Stimulated activated naive CD8-positive, alpha-beta T cell treated with anti-CD3 and anti-CD28 coated beads, Interleukin-15, Interleukin-2, amounts not matched to agents 100 U/mL and 50 U/mL, for 24 hours (primary cell): ENCODE results near the gene UNC45A.

Source experiments
- ATAC-seq: fragments of 150-1000 bp; cut with Tn5 transposase; one replicate; pipeline ENCODE4 v1.10.0; 2021
- DNase-seq: peaks from one replicate; pipeline ENCODE4 v3.0.0; 2021

Gene UNC45A

DNA sequence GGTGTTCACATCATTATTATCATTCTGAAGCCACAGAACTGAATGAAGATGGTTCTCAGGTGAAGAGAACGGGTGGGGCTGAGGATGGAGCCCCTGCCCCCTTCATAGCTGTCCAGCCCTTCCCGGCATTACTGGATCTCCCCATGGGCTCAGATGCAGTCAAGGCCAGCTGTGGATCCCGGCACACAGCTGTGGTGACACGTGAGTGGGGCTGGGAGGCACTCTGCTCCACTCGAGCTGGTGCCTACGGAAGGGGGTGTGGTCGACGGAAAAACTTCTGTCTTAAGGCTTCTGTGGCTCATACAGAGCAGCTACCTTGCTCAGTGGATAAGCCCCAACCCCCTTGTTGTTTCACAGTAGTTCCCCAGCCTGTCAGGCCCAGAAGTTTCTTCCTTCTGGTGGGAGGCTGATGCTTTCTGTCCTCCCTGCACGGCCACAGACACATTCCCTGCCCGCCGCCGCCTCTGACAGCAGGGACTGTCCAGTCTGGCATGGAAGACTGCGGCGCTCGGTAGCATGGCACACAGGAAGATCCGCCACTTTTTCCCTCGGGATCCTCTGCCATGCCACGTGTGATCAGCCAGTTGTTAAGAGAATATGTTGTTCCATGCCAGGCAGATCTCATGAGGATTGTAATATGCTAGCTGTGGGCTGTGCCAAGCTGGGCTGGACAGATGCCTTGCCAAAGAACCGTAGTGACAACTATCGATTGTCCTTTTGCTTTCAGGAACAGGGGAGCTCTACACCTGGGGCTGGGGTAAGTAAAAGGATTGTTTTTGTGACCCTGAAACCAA lies 25.4 kb downstream of the UNC45A start:
- no peak for ATAC-seq

DNA sequence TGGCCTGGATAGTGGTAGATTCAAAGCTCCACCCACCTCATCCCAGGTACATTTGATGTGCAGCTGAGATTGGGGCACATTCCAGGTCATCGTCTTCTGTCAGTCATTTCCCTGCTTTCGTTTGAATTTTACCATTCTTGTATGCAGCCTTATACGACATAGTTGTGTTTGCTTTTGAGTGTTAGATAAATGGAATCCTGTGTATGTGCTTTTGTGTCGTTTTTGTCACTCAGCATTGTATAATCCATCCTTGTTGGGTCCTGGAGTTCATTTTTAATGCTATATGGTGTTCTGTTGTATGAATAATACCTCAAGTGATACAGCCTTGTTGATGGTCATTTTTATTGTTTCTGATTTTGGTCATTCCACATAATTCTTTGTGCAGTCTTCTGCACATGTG lies 26.9 kb downstream of the UNC45A start:
- ATAC-seq (no peak), DNase-seq (no peak)

More for the DNA sequence above, 25.4 kb downstream of the UNC45A start:
- DNase-seq: no peak

DNA sequence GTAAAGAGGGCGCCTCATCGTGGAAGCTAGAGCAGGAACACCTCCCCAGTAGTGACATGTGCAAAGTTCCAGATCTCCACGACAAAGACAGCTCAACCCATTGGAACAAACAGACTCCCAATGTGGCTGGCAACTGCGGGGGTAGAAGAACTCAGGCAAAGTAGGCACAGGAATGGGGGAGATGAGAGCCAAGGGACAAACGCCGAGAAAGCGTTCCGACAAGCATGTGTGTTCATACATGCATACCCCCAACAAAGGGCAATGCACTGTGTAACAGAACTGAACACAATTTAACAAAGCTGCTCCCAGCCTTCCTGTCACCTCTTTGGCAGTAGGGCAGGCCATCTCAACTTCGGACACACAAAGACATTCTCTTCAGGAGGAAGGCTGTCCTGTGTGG lies 31.2 kb downstream of the UNC45A start:
- ATAC-seq: no peak
- no peak for DNase-seq

DNA sequence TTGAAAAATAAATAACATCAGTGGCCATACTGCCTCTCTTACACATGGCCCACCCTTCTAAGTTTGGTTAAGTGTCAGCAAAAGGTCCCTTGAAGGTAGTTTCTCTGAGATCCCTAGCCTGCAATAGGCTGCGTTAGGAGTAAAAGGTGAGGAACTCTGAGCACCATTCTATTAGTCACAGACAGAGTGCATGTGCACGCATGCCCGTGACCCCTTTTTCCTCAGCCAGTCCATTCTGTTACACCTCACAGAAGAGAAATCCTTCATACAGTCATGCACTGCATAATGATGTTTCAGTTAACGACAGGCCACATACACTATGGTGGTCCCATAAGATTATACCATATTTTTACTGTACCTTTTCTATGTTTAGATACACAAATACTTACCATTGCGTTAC lies 32.1 kb downstream of the UNC45A start:
- DNase-seq: no peak
- no peak for ATAC-seq

DNA sequence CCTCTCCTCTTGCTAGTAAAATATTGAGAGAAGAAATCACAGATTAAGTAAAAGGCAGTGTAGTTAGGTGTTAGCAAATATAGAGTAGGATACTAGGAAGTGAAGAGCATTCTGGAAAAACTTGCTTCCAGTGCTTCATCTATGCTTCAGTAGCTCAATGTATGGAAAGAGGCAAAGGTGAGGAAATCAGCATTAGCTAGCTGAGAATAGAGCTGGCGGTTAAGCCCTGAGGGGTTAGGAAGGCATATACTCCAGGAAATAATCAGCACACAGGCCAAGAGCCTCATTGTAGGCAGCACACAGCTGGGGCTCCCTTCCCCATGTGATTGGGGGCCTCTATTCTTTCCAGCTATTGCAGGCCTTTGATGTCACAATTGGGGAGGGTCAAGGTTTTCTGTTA lies 33.3 kb downstream of the UNC45A start:
- DNase-seq (no peak), ATAC-seq (no peak)

DNA sequence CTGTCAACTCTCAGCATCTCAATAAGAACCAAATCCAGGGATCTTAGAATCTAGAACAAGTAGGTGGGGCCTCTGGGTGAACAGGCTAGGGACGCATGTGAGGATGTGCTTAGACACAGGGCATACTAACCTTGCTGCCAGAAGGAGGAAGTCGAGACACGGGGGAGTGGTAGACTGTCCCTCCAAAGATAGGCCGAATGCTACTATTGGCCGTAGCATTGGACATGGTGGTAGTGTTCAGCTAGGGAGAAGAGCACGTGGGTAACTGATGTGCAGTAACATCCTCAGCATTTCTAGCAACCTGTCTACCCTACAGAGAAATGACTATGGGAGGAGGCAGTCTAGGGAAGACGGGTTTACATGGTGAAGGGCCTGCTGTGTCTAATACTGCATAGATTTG lies 35.2 kb downstream of the UNC45A start:
- no peak for ATAC-seq
- DNase-seq: no peak

DNA sequence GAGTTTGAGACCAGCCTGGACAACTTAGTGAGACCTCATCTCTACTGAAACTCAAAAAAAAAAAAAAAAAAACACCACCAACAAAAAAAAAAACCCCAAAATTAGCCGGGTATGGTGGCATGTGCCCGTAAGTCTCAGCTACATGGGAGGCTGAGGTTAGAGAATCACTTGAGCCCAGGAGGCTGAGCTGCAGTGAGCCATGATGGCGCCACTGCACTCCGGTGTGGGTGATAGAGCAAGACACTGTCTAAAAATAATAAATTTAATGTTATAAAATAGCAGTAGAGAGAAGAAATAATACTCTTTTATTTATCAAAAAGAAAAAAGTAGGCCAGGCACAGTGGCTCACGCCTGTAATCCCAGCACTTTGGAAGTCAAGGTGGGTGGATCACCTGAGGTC lies 37.0 kb downstream of the UNC45A start:
- ATAC-seq: no peak
- no peak for DNase-seq

DNA sequence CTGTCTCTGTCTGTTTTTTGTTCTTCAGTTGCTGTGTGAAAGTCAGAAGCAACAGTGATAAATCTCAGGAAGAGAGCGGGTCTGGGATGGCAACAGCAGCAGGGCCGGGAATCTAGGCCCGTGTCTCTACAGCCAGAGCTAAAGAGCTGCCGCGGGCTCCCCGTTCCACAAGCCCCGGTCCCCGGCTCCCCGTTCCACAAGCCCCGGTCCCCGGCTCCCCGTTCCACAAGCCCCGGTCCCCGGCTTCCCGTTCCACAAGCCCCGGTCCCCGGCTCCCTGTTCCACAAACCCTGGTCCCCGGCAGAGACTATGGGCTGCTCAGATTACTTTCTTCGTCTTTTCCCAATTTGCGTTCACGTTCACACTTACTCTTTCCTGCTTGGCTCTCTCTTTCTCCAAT lies 39.1 kb downstream of the UNC45A start:
- DNase-seq (no peak), ATAC-seq (no peak)

DNA sequence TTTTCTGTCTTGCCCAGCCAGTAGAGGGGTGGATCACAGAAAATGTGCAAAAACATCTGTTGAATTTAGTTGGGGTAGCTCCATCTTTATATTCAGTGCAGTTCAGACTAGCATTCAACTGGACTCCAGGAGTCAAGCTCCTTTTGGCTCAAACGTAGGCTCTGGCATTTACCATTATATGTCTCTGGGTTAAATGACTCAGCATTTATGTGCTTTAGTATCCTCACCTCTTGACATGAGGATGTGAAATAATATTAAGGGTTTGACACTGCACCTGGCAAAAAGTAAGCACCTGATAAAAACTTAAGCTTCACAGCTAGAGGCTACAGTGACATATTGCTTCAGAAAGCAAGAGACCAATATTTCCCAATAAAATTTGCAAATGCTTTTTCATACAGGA lies 44.5 kb downstream of the UNC45A start:
- ATAC-seq: no peak
- DNase-seq: no peak

DNA sequence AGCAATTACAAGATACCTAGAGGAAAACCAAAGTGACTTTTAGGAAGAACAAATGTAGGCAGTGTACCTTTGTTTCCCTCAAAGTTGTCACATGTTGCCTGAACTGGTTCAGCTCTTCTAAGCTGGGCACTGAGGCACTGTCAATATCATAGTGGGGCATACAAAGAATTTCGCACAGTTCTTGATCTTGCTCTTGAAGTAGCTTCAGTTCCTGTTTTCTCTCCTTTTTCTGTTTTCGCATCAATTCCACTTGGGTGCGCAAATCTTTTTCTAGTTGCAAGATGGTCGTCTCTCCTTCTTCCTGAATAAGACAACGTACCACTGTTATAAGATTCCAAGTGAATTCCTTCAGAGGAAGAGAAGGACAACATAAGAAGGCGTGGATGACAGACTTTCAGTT lies 46.6 kb downstream of the UNC45A start:
- DNase-seq (no peak), ATAC-seq (no peak)

DNA sequence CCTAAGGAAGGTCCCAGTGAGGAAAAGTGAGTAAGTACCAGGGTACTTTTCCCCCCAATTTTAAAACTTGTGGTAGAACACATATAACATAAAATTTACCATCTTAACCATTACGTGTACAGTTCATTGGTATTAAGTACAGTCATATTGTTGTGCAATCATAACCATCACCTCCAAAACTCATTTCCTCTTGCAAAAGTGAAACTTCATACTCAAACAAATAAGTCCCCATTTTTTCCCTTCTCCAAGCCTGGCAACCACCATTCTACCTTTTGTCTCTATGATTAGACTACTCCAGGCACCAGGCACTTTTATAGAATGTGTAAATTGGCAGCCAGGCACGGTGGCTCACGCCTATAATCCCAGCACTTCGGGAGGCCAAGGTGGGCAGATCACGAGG lies 47.0 kb downstream of the UNC45A start:
- ATAC-seq: no peak
- DNase-seq: no peak

DNA sequence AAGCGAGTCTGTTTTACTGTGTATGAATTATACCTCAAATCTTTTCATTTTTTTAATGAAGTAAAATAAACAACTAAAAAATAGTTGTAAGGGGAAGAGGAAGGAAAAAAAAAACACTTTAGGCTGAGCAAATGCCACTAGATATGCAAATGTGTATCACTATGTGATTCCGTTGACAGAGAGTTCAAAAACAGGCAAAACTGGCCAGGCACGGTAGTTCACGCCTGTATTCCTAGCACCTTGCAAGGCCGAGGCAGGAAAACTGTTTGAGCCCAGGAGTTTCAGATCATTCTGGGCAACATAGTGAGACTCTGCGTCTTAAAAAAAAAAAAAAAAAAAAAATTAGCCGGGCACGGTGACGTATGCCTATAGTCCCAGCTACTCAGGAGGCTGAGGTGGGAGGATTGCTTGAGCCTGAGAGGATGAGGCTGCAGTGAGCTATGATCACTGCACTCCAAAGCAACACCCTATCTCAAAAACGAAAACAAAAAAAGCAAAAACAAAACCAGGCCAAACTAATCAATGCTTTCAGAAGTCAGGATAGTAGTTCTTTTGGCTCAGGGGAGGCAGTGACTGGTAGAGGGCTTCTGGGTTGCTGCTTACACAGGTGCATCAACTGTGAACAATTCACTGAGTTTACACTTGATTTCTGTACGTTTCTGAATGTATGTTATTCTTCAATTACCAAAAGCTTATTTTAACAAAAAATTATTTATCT lies 51.9 kb downstream of the UNC45A start:
- DNase-seq (no peak), ATAC-seq (no peak)

DNA sequence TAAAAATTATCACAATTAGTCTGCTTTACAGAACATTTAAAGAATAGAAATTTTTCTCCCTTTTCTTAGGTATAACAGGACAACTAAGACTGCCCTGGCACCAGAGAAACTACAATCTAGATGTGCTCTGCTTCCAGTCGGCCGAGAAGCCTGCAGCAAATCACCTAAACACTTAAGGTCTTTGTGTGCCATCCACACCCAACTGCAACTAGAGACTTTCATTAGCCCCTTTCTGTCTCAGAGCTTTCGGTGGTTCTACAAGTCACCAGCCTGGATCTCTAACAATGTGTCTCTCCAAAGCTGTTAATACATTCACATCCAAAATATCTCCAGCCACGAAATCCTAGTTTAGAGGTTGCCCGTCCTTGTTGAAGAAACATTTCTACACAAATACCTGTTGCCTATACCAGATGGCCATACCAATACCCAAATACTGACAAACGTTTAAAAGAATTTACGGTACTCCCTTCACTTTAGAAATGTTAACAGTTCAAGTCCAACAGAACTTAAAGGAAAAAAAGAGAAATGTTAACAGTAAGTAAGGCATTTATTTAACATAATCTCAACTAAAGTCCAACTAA lies 52.6 kb downstream of the UNC45A start:
- DNase-seq: no peak
- no peak for ATAC-seq

DNA sequence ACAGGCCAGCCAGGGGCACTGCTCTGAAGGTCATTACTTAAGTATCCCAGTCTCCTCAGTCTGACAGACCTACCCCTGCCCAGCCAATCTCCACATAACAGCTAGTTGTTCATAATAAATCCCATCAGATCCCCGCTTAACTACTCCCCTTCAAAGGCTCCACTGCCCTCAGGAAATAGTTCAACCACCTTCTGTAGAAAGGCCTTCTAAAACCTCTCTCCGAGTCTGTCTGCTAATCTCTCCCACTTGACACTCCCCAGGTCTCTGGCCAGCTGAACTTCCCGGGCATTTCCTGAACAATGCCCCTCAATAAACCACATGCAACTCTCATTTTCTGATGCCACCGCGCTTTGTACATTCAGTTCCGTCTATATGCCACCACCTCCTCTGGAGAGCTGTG lies 53.2 kb downstream of the UNC45A start:
- ATAC-seq: no peak
- no peak for DNase-seq

DNA sequence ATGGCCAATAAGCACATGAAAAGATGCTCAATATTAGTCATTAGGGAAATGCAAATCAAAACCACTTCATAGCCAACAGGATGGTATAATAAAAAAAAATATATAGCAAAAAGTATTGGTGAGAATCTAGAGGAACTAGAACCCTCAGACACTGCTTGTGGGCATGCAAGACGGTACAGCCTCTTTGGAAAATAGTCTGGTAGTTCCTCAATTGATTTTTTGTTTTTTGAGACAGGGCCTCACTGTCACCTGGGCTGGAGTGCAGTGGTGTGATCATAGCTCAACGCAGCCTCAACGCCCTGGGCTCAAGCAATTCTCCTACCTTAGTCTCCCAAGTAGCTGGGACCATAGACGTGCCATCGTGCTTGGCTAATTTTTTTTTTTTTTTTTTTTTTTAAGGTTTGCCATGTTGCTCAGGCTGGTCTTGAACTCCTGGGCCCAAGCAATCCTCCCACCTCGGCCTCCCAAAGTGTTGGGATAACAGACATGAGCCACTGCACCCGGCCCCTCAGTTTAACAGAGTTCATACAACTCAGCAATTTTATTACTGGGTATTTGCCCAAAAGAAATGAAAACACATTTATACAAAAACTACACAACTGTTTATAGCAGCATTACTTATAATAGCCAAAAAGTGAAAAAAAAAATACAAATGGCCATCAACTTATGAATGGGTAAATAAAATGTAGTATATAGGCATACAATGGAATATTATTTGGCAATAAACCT lies 54.1 kb downstream of the UNC45A start:
- ATAC-seq: no peak
- DNase-seq: no peak

DNA sequence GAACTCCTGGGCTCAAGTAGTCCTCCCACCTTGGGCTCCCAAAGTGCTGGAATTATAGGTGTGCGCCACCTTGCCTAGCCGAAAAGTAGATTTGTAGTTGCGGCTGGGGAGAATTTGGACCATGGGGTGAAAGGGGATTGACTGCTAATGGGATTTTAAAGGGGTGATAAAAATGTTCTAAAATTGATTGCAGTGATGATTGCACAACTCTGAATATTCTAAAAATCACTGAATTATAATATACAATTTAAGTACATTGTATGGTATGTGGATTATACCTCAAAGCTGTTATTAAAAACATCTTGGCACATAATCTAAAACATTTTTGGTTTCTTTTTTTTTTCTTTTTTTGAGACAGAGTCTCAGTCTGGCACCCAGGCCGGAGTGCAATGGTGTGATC lies 55.4 kb downstream of the UNC45A start:
- DNase-seq: no peak
- no peak for ATAC-seq

DNA sequence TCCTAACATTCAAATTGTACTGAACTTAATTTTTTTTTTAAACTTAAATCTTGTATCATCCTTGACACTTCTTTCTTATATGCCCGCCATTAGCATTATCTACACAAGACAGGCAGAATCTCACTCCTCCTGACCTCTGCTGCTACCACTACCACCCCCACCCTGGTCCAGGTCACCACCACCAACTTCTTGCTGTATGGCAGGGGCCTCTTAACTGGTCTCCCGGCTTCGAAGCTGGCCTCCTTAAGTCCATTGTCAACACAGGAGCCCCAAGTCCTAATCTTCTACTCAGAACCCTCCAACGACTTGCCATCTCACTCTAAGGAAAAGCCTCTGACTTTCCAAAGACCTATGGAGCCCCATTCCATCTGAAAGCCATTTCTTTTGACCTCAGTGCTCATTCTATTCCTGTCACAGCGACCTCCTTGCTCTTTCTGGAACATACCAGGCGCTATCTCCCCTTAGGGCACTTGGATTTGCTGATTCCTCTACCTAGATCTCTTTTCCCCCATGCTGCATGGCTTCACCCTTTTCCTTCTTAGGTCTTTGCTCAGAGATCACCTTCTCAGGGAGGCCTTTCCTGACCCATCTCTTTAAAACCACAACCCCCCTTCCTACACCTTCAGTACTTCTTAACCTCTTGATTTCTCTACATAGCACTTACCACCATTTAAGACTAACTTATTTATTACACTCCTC lies 56.7 kb downstream of the UNC45A start:
- DNase-seq: no peak
- no peak for ATAC-seq

DNA sequence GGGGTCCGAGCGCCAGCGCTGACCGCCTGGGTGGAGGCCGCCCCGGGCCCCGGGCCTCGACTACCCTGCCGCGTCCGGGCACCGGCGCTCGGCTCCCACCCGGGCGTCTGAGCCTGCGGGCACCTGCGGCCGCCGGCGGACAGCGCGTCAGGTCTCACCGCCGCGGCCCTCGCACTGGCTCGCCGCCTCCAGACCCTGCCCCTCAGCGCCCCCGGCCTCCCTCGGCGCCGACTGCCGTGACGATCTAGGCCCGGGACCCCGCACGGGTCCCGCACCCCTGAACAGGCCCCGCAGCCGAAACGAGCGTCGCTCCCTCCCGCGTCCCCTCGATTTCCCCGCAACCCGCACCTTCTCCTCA lies 59.0 kb downstream of the UNC45A start:
- DNase-seq: peak; percentile 17
- peak; percentile 2 for ATAC-seq

DNA sequence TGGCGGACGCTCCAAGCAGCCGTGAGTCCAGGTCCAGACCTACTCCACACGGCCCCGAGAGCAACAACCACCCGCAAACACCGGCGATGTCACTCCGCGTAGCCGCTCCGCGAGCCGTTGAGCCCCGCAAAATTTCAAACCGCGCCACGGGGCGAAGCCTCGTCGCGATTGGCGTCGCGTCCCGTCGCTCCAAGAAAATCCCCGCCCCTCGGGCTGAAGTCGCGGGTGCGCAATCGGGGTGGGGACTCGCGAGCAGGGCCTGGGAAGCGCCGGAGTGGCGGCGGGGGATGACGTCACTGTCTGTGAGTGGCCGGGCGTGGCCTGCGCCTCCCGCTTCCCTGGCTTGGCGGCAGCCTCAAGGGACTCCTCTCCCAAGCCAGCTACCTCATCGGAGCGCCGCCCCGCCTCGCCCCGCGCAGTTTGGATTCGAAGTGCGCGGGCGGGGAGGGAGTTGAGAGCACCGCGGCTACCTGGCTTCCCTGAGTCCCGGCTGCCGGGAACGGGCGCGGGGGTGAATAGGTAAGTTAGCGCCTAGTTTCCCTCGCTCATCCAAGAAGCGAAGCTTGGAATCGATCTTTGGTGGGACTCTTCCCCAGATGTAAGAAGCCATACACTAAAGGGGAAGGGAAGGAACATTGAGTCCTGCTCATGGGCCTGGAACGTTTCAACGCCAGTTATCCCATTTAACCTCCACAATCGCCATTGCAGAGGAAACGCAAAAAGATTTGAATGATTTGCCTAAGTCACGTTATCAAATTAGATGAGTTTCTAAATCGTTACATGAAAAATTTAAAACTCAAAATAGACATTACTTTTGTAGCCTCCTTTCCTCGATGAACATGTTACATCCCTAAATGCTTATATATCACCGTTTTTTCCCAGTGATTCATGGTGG lies 59.6 kb downstream of the UNC45A start, which contains the start of gene PRC1:
Gene PRC1 (minus strand): TSS at position 119 of the 895 bp plus-strand sequence. CDS start 118 bp downstream, at position 1.
- peak; percentile 99 for DNase-seq
- peak; percentile 100 for ATAC-seq

DNA sequence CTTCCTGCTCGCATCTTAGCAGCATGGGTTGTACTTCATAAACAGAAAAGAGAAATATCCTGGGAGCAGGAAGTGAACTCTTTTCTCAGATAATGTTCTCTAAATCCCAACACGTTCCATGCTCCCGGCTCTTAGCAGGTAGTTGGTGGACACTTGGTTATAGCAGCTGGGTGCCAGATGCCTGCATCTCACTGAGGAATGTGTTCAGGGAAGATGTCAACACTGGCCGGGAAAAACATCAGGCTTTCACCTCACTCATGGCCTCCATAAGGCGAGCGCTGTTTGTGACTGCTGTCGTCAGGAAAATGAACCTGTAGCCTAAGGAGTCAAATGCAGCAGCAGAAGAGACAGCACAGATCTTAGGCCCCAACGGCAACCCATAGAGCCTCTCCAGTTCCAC lies 63.7 kb downstream of the UNC45A start:
- DNase-seq: no peak
- ATAC-seq: no peak

DNA sequence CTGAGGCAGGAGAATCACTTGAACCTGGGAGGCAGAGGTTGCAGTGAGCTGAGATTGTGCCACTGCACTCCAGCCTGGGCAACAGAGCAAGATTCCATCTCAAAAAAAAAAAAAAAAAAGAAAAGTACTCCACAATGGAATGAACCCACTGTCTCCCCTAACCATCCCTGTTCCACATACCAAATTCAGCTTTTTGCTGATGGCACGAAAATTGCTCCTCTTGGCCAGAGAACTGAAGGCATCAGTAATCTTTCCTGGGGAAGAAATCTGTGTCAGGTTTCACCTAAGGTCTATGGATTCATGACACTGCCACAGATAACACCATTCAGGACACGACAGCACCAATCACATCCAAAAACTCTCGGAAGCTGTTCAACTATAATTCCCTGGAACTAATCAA lies 66.1 kb downstream of the UNC45A start:
- no peak for ATAC-seq
- no peak for DNase-seq
